H9 (cell line): ENCODE data around the gene GRIK4. TPM values are rescaled to one million over a fixed set of nuclear protein-coding genes. Genes with fewer than 3 reads are reported as not detected.

Experiments used
- DNase-seq: peaks from one replicate; pipeline ENCODE4 v3.0.0-alpha.2; 2017
- H2AFZ ChIP-seq: one replicate; pipeline ENCODE4 v1.6.1; 2013; ENCODE audit warnings: mild to moderate bottlenecking, low read length, control low read depth, moderate library complexity
- H2AK5ac ChIP-seq: 2 replicates; pipeline ENCODE4 v1.6.1; 2013; ENCODE audit warnings: low read length, control low read depth, mixed read lengths; ENCODE audit not compliant: insufficient read length
- H2BK120ac ChIP-seq: one replicate; pipeline ENCODE4 v1.6.1; 2013; ENCODE audit warnings: low read depth, mild to moderate bottlenecking, low read length, control low read depth, inconsistent platforms; ENCODE audit not compliant: poor library complexity, severe bottlenecking
- H2BK12ac ChIP-seq: 2 replicates; pipeline ENCODE4 v1.6.1; 2013; ENCODE audit warnings: low read length, control low read depth, mixed read lengths, low read depth; ENCODE audit not compliant: insufficient read length
- H2BK15ac ChIP-seq: 2 replicates; pipeline ENCODE4 v1.6.1; 2013; ENCODE audit warnings: low read depth, low read length, control low read depth
- H2BK20ac ChIP-seq: one replicate; pipeline ENCODE4 v1.6.1; 2013; ENCODE audit warnings: low read depth, mild to moderate bottlenecking, low read length, control low read depth, inconsistent platforms; ENCODE audit not compliant: poor library complexity, severe bottlenecking
- H2BK5ac ChIP-seq: 2 replicates; pipeline ENCODE4 v1.6.1; 2013; ENCODE audit warnings: low read length, control low read depth, mixed read lengths; ENCODE audit not compliant: insufficient read length
- H3K14ac ChIP-seq: 2 replicates; pipeline ENCODE4 v1.6.1; 2013; ENCODE audit warnings: low read length, control low read depth; ENCODE audit not compliant: insufficient read depth
- H3K18ac ChIP-seq: 2 replicates; pipeline ENCODE4 v1.6.1; 2013; ENCODE audit warnings: low read depth, mild to moderate bottlenecking, mixed read lengths, low read length, control low read depth; ENCODE audit not compliant: insufficient read length
- H3K23ac ChIP-seq: 2 replicates; pipeline ENCODE4 v1.6.1; 2013; ENCODE audit warnings: low read length, control low read depth, mixed read lengths, low read depth; ENCODE audit not compliant: insufficient read length
- H3K23me2 ChIP-seq: 2 replicates; pipeline ENCODE4 v1.6.1; 2013; ENCODE audit warnings: low read depth, mild to moderate bottlenecking, mixed read lengths, low read length, control low read depth; ENCODE audit not compliant: insufficient read length, poor library complexity, severe bottlenecking
- H3K27ac ChIP-seq: 2 replicates; pipeline ENCODE4 v1.5.1; 2013; ENCODE audit warnings: low read length, control low read depth, mixed read lengths, low read depth; ENCODE audit not compliant: insufficient read length
- H3K27me3 ChIP-seq: 2 replicates; pipeline ENCODE4 v1.6.1; 2013; ENCODE audit warnings: low read length, control low read depth, inconsistent platforms; ENCODE audit not compliant: insufficient read depth
- H3K4ac ChIP-seq: 2 replicates; pipeline ENCODE4 v1.6.1; 2013; ENCODE audit warnings: low read depth, mild to moderate bottlenecking, control low read depth, inconsistent platforms, low read length, moderate library complexity
- H3K4me1 ChIP-seq: 2 replicates; pipeline ENCODE4 v1.6.1; 2013; ENCODE audit warnings: low read length, control low read depth, inconsistent platforms; ENCODE audit not compliant: insufficient read depth
- H3K4me2 ChIP-seq: 2 replicates; pipeline ENCODE4 v1.6.1; 2013; ENCODE audit warnings: low read length, control low read depth, mixed read lengths; ENCODE audit not compliant: insufficient read length, insufficient read depth
- H3K56ac ChIP-seq: 2 replicates; pipeline ENCODE4 v1.6.1; 2013; ENCODE audit warnings: low read depth, mild to moderate bottlenecking, mixed read lengths, low read length, control low read depth; ENCODE audit not compliant: insufficient read length
- H3K79me1 ChIP-seq: 2 replicates; pipeline ENCODE4 v1.6.1; 2013; ENCODE audit warnings: low read depth, mild to moderate bottlenecking, moderate library complexity, low read length, control low read depth, inconsistent platforms; ENCODE audit not compliant: insufficient read depth, poor library complexity, severe bottlenecking
- H3K79me2 ChIP-seq: 2 replicates; pipeline ENCODE4 v1.6.1; 2013; ENCODE audit warnings: low read length, control low read depth, inconsistent platforms; ENCODE audit not compliant: insufficient read depth
- H3K9ac ChIP-seq: 2 replicates; pipeline ENCODE4 v1.6.1; 2013; ENCODE audit warnings: low read length, control low read depth, mixed read lengths; ENCODE audit not compliant: insufficient read length; ENCODE audit errors: extremely low read depth
- H3K9me3 ChIP-seq: one replicate; pipeline ENCODE4 v1.6.1; 2013; ENCODE audit warnings: low read depth, low read length, inconsistent platforms; ENCODE audit not compliant: control insufficient read depth
- H3T11ph ChIP-seq: one replicate; pipeline ENCODE4 v1.6.1; 2013; ENCODE audit warnings: mild to moderate bottlenecking, low read length, control low read depth, inconsistent platforms
- H4K20me1 ChIP-seq: one replicate; pipeline ENCODE4 v1.6.1; 2013; ENCODE audit not compliant: control insufficient read depth, insufficient read length, insufficient read depth
- H4K5ac ChIP-seq: 2 replicates; pipeline ENCODE4 v1.6.1; 2013; ENCODE audit warnings: low read depth, mild to moderate bottlenecking, mixed read lengths, low read length, control low read depth; ENCODE audit not compliant: insufficient read length
- H4K8ac ChIP-seq: replicated peaks from 2 replicates; pipeline ENCODE4 v1.6.1; 2013; ENCODE audit warnings: low read length, control low read depth, mixed read lengths, low read depth; ENCODE audit not compliant: insufficient read length
- H4K91ac ChIP-seq: 2 replicates; pipeline ENCODE4 v1.6.1; 2013; ENCODE audit warnings: low read depth, mild to moderate bottlenecking, moderate library complexity, mixed read lengths, low read length, control low read depth; ENCODE audit not compliant: insufficient read length
- H3K27ac Mint-ChIP-seq, 3 experiments: 2 replicates in 2 of 3; 3 replicates in 1 of 3; pipeline ENCODE4 v1.8.0; 2020 to 2021; ENCODE audit warnings: mixed read lengths in 3 of 3, mild to moderate bottlenecking in 1 of 3, moderate library complexity in 1 of 3
- H3K27me3 Mint-ChIP-seq: 2 replicates; pipeline ENCODE4 v1.8.0; 2021; ENCODE audit warnings: low read depth, mild to moderate bottlenecking, moderate library complexity, mixed read lengths
- H3K36me3 Mint-ChIP-seq, 3 experiments: 2 replicates in 2 of 3; 3 replicates in 1 of 3; pipeline ENCODE4 v1.8.0; 2020 to 2021; ENCODE audit warnings: low read depth in 3 of 3, mixed read lengths in 3 of 3; ENCODE audit not compliant: insufficient read depth in 1 of 3
- H3K4me1 Mint-ChIP-seq, 2 experiments: 2 replicates each; pipeline ENCODE4 v1.8.0; 2020; ENCODE audit warnings: mixed read lengths in 2 of 2
- H3K4me3 Mint-ChIP-seq, 2 experiments: 2 replicates in 1 of 2; 3 replicates in 1 of 2; pipeline ENCODE4 v1.8.0; 2020 to 2021; ENCODE audit warnings: mild to moderate bottlenecking in 2 of 2, mixed read lengths in 2 of 2, moderate library complexity in 1 of 2
- H3K9me3 Mint-ChIP-seq, 2 experiments: 2 replicates in 1 of 2; 3 replicates in 1 of 2; pipeline ENCODE4 v1.8.0; 2020; ENCODE audit warnings: mild to moderate bottlenecking in 2 of 2, mixed read lengths in 2 of 2, moderate library complexity in 1 of 2
- WGBS: extraction: QIAGEN DNeasy Blood & Tissue Kit; methylation state at CpG from one replicate; pipeline ENCODE4 v1.1.7; 2013; ENCODE audit warnings: missing lambda C conversion rate, low lambda C conversion rate, mixed read lengths; ENCODE audit not compliant: insufficient read length; ENCODE audit errors: extremely low coverage; 5-methylcytosine and 5-hydroxymethylcytosine counted together
- total RNA-seq: library from RNA; stranded (reverse); gene quantifications from 2 replicates; pipeline ENCODE4 v1.2.1, GENCODE V29; 2021
- TF ChIP-seq, protein P1 (sequence below): fragments of 200-600 bp; sonication (generic); conservative IDR thresholded peaks from 3 replicates; pipeline ENCODE4 v1.8.0; 2021; ENCODE audit warnings: antibody characterized with exemption, mild to moderate bottlenecking

The GRIK4 gene
- total RNA-seq, 1 experiment from 2014 or later = 2.3 TPM

DNA sequence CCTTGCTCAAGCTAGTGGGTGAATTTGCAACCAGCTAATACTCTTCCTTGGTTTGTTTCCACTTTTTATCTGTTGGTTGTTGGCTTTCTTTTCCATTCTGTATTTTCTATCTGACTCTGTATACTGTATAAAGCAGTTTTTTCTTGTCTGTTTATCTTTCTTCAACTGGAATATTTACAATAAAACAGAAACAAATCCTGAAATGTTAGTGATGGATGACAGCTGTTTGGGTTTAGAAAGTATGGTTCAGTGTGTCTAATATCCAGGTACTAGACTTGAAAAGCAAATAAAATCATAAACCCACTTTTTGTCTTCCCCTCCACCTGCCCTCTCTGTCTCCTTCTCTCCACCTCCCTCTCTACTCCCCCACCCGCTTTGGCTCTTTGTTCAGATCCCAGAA lies 477.1 kb downstream of the GRIK4 start:
- H3K27ac ChIP-seq = no peak overlapping the region
- no peak overlapping the region for H3K9ac ChIP-seq
- H3K23me2 ChIP-seq = peaks cover 3% of the 10 kb centered on the region
- H3K23ac ChIP-seq = no peak overlapping the region
- no peak overlapping the region for H2BK5ac ChIP-seq
- H2BK12ac ChIP-seq = no peak overlapping the region
- no peak overlapping the region for H3K4me2 ChIP-seq
- no peaks in the 10 kb centered on the region; the same call in 1 of the 2 replicates for H3K27me3 ChIP-seq
- H2BK15ac ChIP-seq = no peak overlapping the region
- H2AFZ ChIP-seq = no peak overlapping the region
- H3K14ac ChIP-seq = no peak overlapping the region
- DNase-seq = no peak
- H4K5ac ChIP-seq = no peak overlapping the region
- no peaks in the 10 kb centered on the region for H4K20me1 ChIP-seq
- H3T11ph ChIP-seq = no peak overlapping the region
- Mint-ChIP-seq H3K4me3 (no peak overlapping the region; a peak in 1 of 5 replicates), H3K4me1 (peaks cover 37 to 40% of the 10 kb centered on the region in 2 experiments), H3K27ac (no peak overlapping the region), H3K36me3 (peaks cover 0 to 2% (median 0%) of the 10 kb centered on the region in 3 experiments; a peak in 1 of 7 replicates), H3K27me3 (peaks cover 13% of the 10 kb centered on the region), H3K9me3 (no peaks in the 10 kb centered on the region; a peak in 1 of 5 replicates)
- no peak overlapping the region for H4K91ac ChIP-seq
- no peaks in the 10 kb centered on the region for H3K79me1 ChIP-seq
- no CpG with 5 or more reads among the region's 1 CpG for WGBS
- H2BK20ac ChIP-seq = no peak overlapping the region
- no peak overlapping the region for H2BK120ac ChIP-seq
- H3K9me3 ChIP-seq = no peaks in the 10 kb centered on the region
- TF ChIP-seq, protein P1, sequence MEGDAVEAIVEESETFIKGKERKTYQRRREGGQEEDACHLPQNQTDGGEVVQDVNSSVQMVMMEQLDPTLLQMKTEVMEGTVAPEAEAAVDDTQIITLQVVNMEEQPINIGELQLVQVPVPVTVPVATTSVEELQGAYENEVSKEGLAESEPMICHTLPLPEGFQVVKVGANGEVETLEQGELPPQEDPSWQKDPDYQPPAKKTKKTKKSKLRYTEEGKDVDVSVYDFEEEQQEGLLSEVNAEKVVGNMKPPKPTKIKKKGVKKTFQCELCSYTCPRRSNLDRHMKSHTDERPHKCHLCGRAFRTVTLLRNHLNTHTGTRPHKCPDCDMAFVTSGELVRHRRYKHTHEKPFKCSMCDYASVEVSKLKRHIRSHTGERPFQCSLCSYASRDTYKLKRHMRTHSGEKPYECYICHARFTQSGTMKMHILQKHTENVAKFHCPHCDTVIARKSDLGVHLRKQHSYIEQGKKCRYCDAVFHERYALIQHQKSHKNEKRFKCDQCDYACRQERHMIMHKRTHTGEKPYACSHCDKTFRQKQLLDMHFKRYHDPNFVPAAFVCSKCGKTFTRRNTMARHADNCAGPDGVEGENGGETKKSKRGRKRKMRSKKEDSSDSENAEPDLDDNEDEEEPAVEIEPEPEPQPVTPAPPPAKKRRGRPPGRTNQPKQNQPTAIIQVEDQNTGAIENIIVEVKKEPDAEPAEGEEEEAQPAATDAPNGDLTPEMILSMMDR = no peak
- H3K79me2 ChIP-seq = no peaks in the 10 kb centered on the region
- no peak overlapping the region for H3K4ac ChIP-seq
- H3K56ac ChIP-seq = no peak overlapping the region
- no peak overlapping the region for H2AK5ac ChIP-seq
- no peak overlapping the region for H4K8ac ChIP-seq
- H3K18ac ChIP-seq = no peak overlapping the region
- H3K4me1 ChIP-seq = peaks cover 14% of the 10 kb centered on the region
